ENCODE data around the gene CAMKMT.

DNA sequence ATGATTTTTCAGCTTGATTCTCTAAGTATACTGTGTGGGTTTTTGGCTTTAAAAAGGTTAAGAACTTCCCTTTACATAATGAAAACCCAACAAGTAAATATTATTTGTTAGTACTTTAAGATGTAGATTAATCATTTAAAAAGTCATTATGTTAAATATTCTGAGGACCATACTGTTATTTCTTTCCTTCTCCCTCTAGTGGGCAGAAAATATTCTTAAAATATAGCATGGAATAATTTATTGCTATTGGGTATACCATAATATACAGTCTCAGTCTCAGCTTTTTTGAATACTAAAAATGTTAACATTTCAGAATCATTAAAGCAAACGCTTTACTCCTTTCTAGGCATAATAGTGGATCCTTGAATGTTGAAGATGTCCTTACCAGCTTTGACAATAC lies 28.1 kb downstream of the CAMKMT start:
- TF ChIP-seq POLR2A (IDR thresholded peaks at IDR 0.05) = no peak
- TF ChIP-seq, protein P1, sequence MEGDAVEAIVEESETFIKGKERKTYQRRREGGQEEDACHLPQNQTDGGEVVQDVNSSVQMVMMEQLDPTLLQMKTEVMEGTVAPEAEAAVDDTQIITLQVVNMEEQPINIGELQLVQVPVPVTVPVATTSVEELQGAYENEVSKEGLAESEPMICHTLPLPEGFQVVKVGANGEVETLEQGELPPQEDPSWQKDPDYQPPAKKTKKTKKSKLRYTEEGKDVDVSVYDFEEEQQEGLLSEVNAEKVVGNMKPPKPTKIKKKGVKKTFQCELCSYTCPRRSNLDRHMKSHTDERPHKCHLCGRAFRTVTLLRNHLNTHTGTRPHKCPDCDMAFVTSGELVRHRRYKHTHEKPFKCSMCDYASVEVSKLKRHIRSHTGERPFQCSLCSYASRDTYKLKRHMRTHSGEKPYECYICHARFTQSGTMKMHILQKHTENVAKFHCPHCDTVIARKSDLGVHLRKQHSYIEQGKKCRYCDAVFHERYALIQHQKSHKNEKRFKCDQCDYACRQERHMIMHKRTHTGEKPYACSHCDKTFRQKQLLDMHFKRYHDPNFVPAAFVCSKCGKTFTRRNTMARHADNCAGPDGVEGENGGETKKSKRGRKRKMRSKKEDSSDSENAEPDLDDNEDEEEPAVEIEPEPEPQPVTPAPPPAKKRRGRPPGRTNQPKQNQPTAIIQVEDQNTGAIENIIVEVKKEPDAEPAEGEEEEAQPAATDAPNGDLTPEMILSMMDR (IDR thresholded peaks at IDR 0.05) = no peak
